TTC549 (cell line): ENCODE measurements around the gene MARCHF6.
"Not testable (repeated sequence)": the region's sequence is repeated elsewhere in the genome, so short reads cannot be mapped to it uniquely, and the experiment has no call there.

Experiments
- FAIRE-seq: peaks from 2 replicates; lab custom pipeline; 2012; peaks lifted over from hg19 to GRCh38; lab: Jason Lieb, UNC

The MARCHF6 gene

GRCh38 chr5:10352430-10353240, 860 bp upstream of the MARCHF6 start:
- no peak for FAIRE-seq

GRCh38 chr5:10354048-10354872, 765 bp downstream of the MARCHF6 start:
- FAIRE-seq = no peak

- FAIRE-seq = no peak
Observed at GRCh38 chr5:10355071-10355889, 1.8 kb downstream of the MARCHF6 start.

- no peak for FAIRE-seq
Observed at GRCh38 chr5:10358999-10359398, 5.5 kb downstream of the MARCHF6 start.

- FAIRE-seq = no peak
Observed at GRCh38 chr5:10360686-10361085, 7.2 kb downstream of the MARCHF6 start.

- FAIRE-seq = no peak
Observed at GRCh38 chr5:10363519-10364185, 10.2 kb downstream of the MARCHF6 start.

- FAIRE-seq = no peak
Observed at GRCh38 chr5:10364186-10364689, 10.7 kb downstream of the MARCHF6 start.

- FAIRE-seq = no peak
Observed at GRCh38 chr5:10365782-10366181, 12.3 kb downstream of the MARCHF6 start.

GRCh38 chr5:10366310-10367272, 13.1 kb downstream of the MARCHF6 start:
- FAIRE-seq = no peak

- no peak for FAIRE-seq
Observed at GRCh38 chr5:10367579-10367978, 14.1 kb downstream of the MARCHF6 start.

GRCh38 chr5:10370931-10371330, 17.4 kb downstream of the MARCHF6 start:
- FAIRE-seq = no peak

GRCh38 chr5:10371369-10371768, 17.9 kb downstream of the MARCHF6 start:
- not testable (repeated sequence) for FAIRE-seq

- no peak for FAIRE-seq
Observed at GRCh38 chr5:10372726-10373709, 19.5 kb downstream of the MARCHF6 start.

GRCh38 chr5:10374046-10375022, 20.8 kb downstream of the MARCHF6 start:
- no peak for FAIRE-seq

GRCh38 chr5:10375146-10375545, 21.7 kb downstream of the MARCHF6 start:
- FAIRE-seq = not testable (repeated sequence)

- no peak for FAIRE-seq
Observed at GRCh38 chr5:10376544-10376943, 23.0 kb downstream of the MARCHF6 start.

- no peak for FAIRE-seq
Observed at GRCh38 chr5:10377081-10377480, 23.6 kb downstream of the MARCHF6 start.

- no peak for FAIRE-seq
Observed at GRCh38 chr5:10381803-10382202, 28.3 kb downstream of the MARCHF6 start.
